Trophoblast cell (in vitro differentiated cells and primary cell): Measurements from ENCODE around the gene NLGN3.

Experiments used
- DNase-seq, 2 donors: peaks; one replicate each; pipeline ENCODE4 v3.0.0-alpha.2; 2016
- H2AFZ ChIP-seq: 2 replicates; pipeline ENCODE4 v1.6.1; 2013; ENCODE audit warnings: low read length, moderate library complexity, mild to moderate bottlenecking; ENCODE audit not compliant: insufficient read depth, poor library complexity
- H2AK5ac ChIP-seq: 2 replicates; pipeline ENCODE4 v1.6.1; 2013; ENCODE audit warnings: mild to moderate bottlenecking, low read length
- H2BK120ac ChIP-seq: 2 replicates; pipeline ENCODE4 v1.6.1; 2013; ENCODE audit warnings: low read length, mild to moderate bottlenecking, moderate library complexity; ENCODE audit not compliant: insufficient read depth, poor library complexity
- H2BK12ac ChIP-seq: 2 replicates; pipeline ENCODE4 v1.6.1; 2013; ENCODE audit warnings: mild to moderate bottlenecking, low read length, moderate library complexity
- H2BK5ac ChIP-seq: 2 replicates; pipeline ENCODE4 v1.6.1; 2013; ENCODE audit warnings: low read length, low read depth, moderate library complexity, mild to moderate bottlenecking; ENCODE audit not compliant: poor library complexity
- H3K14ac ChIP-seq: 2 replicates; pipeline ENCODE4 v1.6.1; 2013; ENCODE audit warnings: mild to moderate bottlenecking, low read length
- H3K18ac ChIP-seq: 2 replicates; pipeline ENCODE4 v1.6.1; 2013; ENCODE audit warnings: mild to moderate bottlenecking, low read length
- H3K23ac ChIP-seq: 2 replicates; pipeline ENCODE4 v1.6.1; 2013; ENCODE audit warnings: low read length
- H3K27ac ChIP-seq: 2 replicates; pipeline ENCODE4 v1.5.1; 2013; ENCODE audit warnings: low read depth, mild to moderate bottlenecking, inconsistent platforms, low read length, moderate library complexity
- H3K27me3 ChIP-seq: 2 replicates; pipeline ENCODE4 v1.6.1; 2013; ENCODE audit warnings: inconsistent platforms, mild to moderate bottlenecking, low read length, moderate library complexity; ENCODE audit not compliant: insufficient read depth
- H3K36me3 ChIP-seq, 2 experiments: 1 replicate in 1 of 2; 2 replicates in 1 of 2; pipeline ENCODE4 v1.6.1; 2013; ENCODE audit warnings: low read length in 2 of 2, mild to moderate bottlenecking in 2 of 2, moderate library complexity in 1 of 2; ENCODE audit not compliant: insufficient read depth in 2 of 2, control insufficient read depth in 1 of 2
- H3K4ac ChIP-seq: 2 replicates; pipeline ENCODE4 v1.6.1; 2013; ENCODE audit warnings: low read depth, mild to moderate bottlenecking, low read length, moderate library complexity
- H3K4me1 ChIP-seq, 2 experiments: 1 replicate in 1 of 2; 2 replicates in 1 of 2; pipeline ENCODE4 v1.6.1; 2013; ENCODE audit warnings: low read length in 2 of 2, mild to moderate bottlenecking in 2 of 2, moderate library complexity in 1 of 2; ENCODE audit not compliant: insufficient read depth in 2 of 2, control insufficient read depth in 1 of 2
- H3K4me2 ChIP-seq: 2 replicates; pipeline ENCODE4 v1.6.1; 2013; ENCODE audit warnings: inconsistent platforms, mild to moderate bottlenecking, low read length, moderate library complexity
- H3K4me3 ChIP-seq: 2 replicates; pipeline ENCODE4 v1.5.1; 2013; ENCODE audit warnings: mild to moderate bottlenecking, low read depth, low read length, inconsistent platforms
- H3K79me1 ChIP-seq: one replicate; pipeline ENCODE4 v1.6.1; 2013; ENCODE audit warnings: low read length
- H3K79me2 ChIP-seq: 2 replicates; pipeline ENCODE4 v1.6.1; 2013; ENCODE audit warnings: low read length, mild to moderate bottlenecking; ENCODE audit not compliant: control insufficient read depth, insufficient read depth, poor library complexity
- H3K9ac ChIP-seq: 2 replicates; pipeline ENCODE4 v1.6.1; 2013; ENCODE audit warnings: mild to moderate bottlenecking, low read length
- H3K9me3 ChIP-seq: 2 replicates; pipeline ENCODE4 v1.6.1; 2013; ENCODE audit warnings: low read depth, mild to moderate bottlenecking, control low read depth, inconsistent platforms, low read length; ENCODE audit not compliant: insufficient read depth
- H4K12ac ChIP-seq: 2 replicates; pipeline ENCODE4 v1.6.1; 2013; ENCODE audit warnings: low read depth, mild to moderate bottlenecking, low read length, moderate library complexity
- H4K8ac ChIP-seq: 2 replicates; pipeline ENCODE4 v1.6.1; 2013; ENCODE audit warnings: low read depth, mild to moderate bottlenecking, low read length, moderate library complexity
- H4K91ac ChIP-seq: one replicate; pipeline ENCODE4 v1.6.1; 2013; ENCODE audit warnings: low read depth, mild to moderate bottlenecking, low read length, moderate library complexity
- WGBS: extraction: QIAGEN DNeasy Blood & Tissue Kit; methylation state at CpG from one replicate; pipeline ENCODE4 v1.1.7; 2013; ENCODE audit warnings: missing lambda C conversion rate; ENCODE audit not compliant: insufficient read length, insufficient coverage; ENCODE audit errors: extremely low coverage; 5-methylcytosine and 5-hydroxymethylcytosine counted together

NLGN3 gene

GRCh38 chrX:71140440-71140839, 4.2 kb upstream of the NLGN3 start:
- Histone ChIP-seq H4K91ac (no peak overlapping the region), H3K18ac (peak overlapping the region; percentile 26), H3K9ac (no peak overlapping the region), H2BK5ac (no peak overlapping the region), H3K14ac (no peak overlapping the region), H3K4me1 (peaks cover 2 to 4% of the 10 kb centered on the region in 2 experiments), H3K79me1 (no peaks in the 10 kb centered on the region), H2AFZ (no peak overlapping the region), H3K4me3 (no peak overlapping the region), H3K4ac (no peak overlapping the region), H3K23ac (no peak overlapping the region), H3K79me2 (no peaks in the 10 kb centered on the region), H2BK12ac (no peak overlapping the region), H2AK5ac (no peak overlapping the region), H2BK120ac (no peak overlapping the region), H4K8ac (no peak overlapping the region), H4K12ac (no peak overlapping the region), H3K27ac (no peak overlapping the region), H3K4me2 (no peak overlapping the region), H3K36me3 (peaks cover 42 to 54% of the 10 kb centered on the region in 2 experiments), H3K27me3 (no peaks in the 10 kb centered on the region), H3K9me3 (no peaks in the 10 kb centered on the region)
- WGBS: no CpG with 5 or more reads among the region's 6 CpGs
- DNase-seq: no peak

DNA sequence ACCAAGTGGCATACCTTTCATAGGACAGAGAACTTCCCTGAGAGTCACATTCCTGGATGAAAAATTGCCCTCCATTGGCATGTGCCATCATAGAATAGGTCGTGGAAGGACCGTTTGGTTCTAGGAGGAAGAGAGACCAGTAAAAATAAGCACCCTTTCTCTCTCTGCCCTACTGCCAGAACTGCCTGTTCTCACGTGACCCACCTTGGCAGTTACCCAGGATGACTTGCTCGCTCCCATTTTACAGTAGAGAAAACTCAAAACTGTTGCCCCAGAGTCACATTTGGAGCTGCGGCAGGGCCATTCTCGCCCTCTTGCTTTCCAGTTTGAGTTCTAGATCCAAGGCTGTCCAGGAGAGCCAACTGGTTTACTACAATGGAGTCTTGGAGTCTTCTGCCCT, 1.1 kb upstream of the NLGN3 start:
- Histone ChIP-seq H3K9me3 (no peaks in the 10 kb centered on the region), H2AFZ (no peak overlapping the region), H3K27ac (no peak overlapping the region), H3K18ac (no peak overlapping the region), H3K23ac (no peak overlapping the region), H3K14ac (no peak overlapping the region), H4K91ac (no peak overlapping the region), H2BK12ac (no peak overlapping the region), H3K4me3 (no peak overlapping the region), H4K8ac (no peak overlapping the region), H3K4me2 (no peak overlapping the region), H3K4ac (no peak overlapping the region), H3K4me1 (peaks cover 6 to 10% of the 10 kb centered on the region in 2 experiments), H2BK120ac (no peak overlapping the region), H3K36me3 (peaks cover 20 to 26% of the 10 kb centered on the region in 2 experiments), H3K79me2 (no peaks in the 10 kb centered on the region), H4K12ac (no peak overlapping the region), H3K27me3 (no peaks in the 10 kb centered on the region), H2AK5ac (no peak overlapping the region), H2BK5ac (no peak overlapping the region), H3K79me1 (no peaks in the 10 kb centered on the region), H3K9ac (no peak overlapping the region)
- WGBS: no CpG with 5 or more reads among the region's 6 CpGs
- DNase-seq: no peak

DNA sequence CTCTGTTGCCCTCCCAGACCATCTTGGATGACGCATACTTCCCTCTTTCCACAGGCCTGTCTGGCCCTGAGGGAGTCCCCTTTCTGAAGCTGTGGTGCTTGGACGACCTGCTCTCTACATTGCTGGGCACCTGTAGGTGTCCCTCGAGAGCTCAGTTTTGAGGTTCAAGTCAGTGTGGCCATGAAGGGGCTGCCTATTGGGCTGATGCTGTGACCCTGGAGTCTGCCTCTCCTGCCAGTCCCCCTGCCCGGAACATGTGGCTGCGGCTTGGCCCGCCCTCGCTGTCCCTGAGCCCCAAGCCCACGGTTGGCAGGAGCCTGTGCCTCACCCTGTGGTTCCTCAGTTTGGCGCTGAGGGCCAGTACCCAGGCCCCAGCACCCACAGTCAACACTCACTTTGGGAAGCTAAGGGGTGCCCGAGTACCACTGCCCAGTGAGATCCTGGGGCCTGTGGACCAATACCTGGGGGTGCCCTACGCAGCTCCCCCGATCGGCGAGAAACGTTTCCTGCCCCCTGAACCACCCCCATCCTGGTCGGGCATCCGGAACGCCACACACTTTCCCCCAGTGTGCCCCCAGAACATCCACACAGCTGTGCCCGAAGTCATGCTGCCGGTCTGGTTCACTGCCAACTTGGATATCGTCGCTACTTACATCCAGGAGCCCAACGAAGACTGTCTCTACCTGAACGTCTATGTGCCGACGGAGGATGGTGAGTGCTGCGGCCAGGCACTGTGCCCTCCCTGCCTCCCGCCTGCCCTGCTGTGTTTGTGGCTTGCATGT, 3.0 kb downstream of the NLGN3 start:
- no peak overlapping the region for H3K27ac ChIP-seq
- no peak overlapping the region for H4K91ac ChIP-seq
- no peak overlapping the region for H3K4me3 ChIP-seq
- H3K23ac ChIP-seq: no peak overlapping the region
- H3K79me2 ChIP-seq: no peaks in the 10 kb centered on the region
- no peak overlapping the region for H2BK12ac ChIP-seq
- no peaks in the 10 kb centered on the region for H3K9me3 ChIP-seq
- H3K27me3 ChIP-seq: no peaks in the 10 kb centered on the region
- no peak overlapping the region for H4K8ac ChIP-seq
- no peak overlapping the region for H2BK5ac ChIP-seq
- H3K79me1 ChIP-seq: no peaks in the 10 kb centered on the region
- no peak overlapping the region for H3K18ac ChIP-seq
- H2BK120ac ChIP-seq: no peak overlapping the region
- no peak overlapping the region for H3K9ac ChIP-seq
- H3K36me3 ChIP-seq: peaks cover 0 to 5% of the 10 kb centered on the region in 2 experiments
- no peak overlapping the region for H2AFZ ChIP-seq
- no peak overlapping the region for H4K12ac ChIP-seq
- WGBS: no CpG with 5 or more reads among the region's 28 CpGs
- peaks cover 6 to 10% of the 10 kb centered on the region in 2 experiments for H3K4me1 ChIP-seq
- no peak overlapping the region for H3K4ac ChIP-seq
- no peak overlapping the region for H2AK5ac ChIP-seq
- no peak overlapping the region for H3K4me2 ChIP-seq
- DNase-seq: no peak
- no peak overlapping the region for H3K14ac ChIP-seq

DNA sequence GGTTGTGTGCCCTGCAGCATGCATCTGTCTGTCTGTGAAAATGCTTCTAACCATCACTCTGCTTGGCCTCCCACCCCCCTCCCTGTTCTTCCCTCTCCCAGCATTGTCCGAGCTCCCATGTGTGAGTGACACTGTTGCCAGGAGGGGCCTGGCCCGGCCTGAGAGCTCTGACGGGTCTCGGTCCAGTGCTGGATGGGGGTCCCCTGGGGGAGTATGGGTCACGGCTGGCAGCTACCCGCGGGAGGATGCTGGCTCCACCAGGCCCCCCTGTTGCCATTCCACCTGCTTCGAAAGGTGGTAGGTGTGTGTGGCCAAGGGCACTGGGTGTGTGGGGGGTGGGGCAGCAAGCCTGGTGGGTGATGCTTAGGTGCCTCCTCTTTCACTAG, 3.6 kb downstream of the NLGN3 start:
- H3K27ac ChIP-seq: no peak overlapping the region
- H3K14ac ChIP-seq: no peak overlapping the region
- no peak overlapping the region for H3K23ac ChIP-seq
- no CpG with 5 or more reads among the region's 8 CpGs for WGBS
- no peak overlapping the region for H2AK5ac ChIP-seq
- H3K4me1 ChIP-seq: peaks cover 6 to 10% of the 10 kb centered on the region in 2 experiments
- H3K27me3 ChIP-seq: no peaks in the 10 kb centered on the region
- H3K4ac ChIP-seq: no peak overlapping the region
- H2BK5ac ChIP-seq: no peak overlapping the region
- H3K4me2 ChIP-seq: no peak overlapping the region
- no peak overlapping the region for H2AFZ ChIP-seq
- H4K8ac ChIP-seq: no peak overlapping the region
- H2BK12ac ChIP-seq: no peak overlapping the region
- H3K9ac ChIP-seq: no peak overlapping the region
- no peaks in the 10 kb centered on the region for H3K9me3 ChIP-seq
- no peak for DNase-seq
- H3K36me3 ChIP-seq: peaks cover 0 to 3% of the 10 kb centered on the region in 2 experiments
- H2BK120ac ChIP-seq: no peak overlapping the region
- no peak overlapping the region for H3K18ac ChIP-seq
- no peak overlapping the region for H4K12ac ChIP-seq
- no peaks in the 10 kb centered on the region for H3K79me1 ChIP-seq
- no peaks in the 10 kb centered on the region for H3K79me2 ChIP-seq
- H4K91ac ChIP-seq: no peak overlapping the region
- H3K4me3 ChIP-seq: no peak overlapping the region
